Measurements from ENCODE around the gene NXPH2.

NXPH2 gene

DNA sequence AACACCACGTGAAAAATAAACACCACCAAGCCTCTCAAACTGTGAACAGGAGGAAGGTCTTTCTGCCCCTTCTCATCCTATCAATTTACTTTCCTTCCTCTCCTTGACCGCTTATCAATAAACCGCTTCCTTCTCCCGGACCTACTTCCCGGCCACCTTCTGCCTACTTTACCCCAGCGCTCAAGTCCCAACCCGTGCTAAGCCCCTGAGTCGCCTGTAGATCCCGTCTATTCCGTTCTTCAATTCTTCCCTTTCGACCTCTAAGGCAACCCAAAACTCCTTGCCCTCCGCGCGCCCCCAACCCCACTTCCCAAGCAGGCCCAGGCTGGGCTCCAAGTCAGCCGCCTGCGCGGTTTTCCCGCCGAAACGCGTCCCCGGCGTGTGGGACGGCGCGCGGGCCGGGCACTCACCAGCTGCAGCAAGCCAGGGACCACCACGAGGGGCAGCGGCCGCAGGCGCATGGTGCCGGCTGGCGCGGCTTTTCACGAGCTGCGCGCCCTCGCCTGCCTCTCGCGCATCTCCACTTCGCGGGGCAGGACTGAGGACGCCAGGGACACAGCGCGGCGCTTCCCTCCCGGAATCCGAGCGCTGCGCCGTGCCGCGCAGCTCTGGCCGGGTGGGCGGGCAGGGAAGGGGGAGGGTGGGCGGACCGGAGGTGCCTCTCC, at the start of gene NXPH2:
TSS of gene NXPH2 (minus strand) at position 610 of the 665 bp plus-strand sequence. CDS start at position 461, 149 bp downstream.
- peak; percentile 83 for DNase-seq

DNA sequence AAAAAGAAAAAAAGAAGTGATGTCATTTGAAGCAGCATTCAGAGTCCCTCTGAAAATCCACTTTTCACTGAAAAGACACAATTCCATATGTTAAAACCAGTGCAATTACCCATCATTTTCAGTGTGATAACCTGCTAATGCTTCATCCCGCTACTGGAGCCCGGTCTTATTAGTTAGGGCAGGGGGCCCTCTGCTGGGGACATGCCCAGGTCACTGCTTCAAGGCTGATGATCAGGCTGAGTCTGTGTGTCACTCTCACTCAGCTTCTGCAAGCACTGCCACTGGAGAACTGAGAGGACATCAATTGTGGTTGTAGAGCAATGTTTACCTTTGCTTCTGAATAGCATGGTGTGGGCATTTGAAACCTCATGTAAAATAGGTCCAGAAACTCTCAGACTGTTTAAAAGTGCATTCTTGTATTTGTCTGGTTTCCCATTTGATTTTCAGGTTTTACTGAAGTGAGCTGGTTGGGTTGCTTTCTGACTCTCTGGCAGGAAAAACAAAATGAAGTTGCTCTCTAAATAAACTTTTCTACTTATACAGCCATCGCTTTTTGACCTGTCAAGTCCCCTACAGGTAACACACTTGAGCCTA, 49.2 kb upstream of the NXPH2 start:
- DNase-seq, result peak; percentile 80

DNA sequence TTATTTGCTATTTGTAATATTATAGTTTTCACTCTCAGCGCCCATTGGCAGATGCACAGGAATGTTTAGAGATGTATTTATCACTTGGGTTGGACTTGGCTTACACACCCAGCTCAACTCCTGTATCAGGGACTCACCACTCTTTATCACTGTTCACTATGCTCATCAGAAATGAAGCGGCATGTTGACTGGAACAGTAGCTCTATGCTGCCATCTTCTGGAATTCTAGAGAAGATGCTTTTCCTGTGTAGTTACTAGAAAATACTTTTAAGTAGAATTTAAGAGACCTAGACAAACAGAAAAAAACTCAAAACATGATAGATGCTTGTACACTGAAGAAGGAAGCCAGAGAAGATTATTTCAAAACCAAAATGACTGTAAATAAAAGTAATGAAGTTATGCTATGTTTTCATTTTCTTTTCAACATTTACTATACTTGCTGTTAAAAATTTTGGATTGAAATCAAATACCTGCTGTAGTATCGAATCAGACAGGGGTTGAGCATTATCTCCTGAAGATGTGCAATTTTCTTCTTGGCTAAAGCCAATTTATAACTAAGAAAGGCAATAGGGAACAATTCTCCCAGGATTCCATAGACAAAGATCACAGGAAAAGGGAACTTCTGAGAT, 47.4 kb upstream of the NXPH2 start:
- DNase-seq, result peak; percentile 83

DNA sequence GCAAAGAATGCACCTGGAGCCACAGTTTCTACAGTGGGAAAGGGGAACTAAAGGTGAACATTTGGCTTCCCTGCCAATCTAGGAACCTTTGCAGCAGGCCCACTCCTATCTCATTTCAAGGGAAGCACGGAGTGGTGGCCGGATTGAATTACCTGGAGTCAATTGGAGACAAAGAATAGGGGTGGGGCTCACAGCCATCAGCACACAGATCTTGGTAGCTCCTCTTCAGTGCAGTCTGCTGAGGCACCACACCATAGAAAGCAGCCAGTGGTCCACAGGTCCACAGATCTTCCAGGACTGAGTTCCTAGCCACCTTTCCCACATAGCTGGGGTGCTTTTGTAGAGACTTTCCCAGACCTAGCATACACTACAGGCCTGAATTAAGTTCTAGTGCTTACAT, 43.5 kb upstream of the NXPH2 start:
- no peak for DNase-seq

DNA sequence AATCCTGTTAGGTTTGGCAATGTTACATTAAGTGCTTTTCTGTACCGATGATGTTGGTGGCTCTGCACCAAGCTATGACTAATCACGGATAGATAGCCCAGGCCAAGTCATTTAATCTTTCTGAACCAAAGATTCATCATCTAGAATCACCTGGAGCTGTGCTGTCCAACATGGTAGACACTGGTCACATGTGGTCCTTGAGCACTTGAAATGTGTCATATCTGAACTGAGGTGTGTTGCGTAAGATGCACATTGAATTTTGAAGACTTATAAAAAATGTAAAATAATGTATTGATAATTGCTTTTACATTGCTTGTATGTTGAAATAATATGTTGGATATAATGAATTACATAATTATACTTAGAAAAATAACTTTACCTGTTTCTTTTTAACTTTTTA, 39.8 kb upstream of the NXPH2 start:
- DNase-seq, result no peak

DNA sequence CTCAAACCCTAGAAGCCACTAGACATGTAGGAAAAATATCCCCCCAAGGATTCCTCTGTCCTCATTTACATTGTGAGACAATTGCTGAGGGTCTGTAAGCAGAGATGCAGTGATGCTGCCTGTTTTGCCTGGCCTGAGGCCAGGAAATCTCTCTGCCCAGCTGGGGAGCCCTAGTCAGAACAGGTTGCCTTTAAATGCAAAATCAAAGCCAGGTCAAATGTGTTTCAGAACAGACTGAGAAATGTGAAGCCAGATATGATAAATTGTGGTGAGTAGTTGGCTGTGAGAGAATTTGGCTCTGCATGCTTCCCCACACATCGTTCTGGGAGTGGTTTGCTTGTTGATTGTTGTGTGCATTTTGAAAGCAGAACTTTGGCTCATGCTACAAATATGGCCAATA, 38.4 kb upstream of the NXPH2 start:
- DNase-seq, result no peak

DNA sequence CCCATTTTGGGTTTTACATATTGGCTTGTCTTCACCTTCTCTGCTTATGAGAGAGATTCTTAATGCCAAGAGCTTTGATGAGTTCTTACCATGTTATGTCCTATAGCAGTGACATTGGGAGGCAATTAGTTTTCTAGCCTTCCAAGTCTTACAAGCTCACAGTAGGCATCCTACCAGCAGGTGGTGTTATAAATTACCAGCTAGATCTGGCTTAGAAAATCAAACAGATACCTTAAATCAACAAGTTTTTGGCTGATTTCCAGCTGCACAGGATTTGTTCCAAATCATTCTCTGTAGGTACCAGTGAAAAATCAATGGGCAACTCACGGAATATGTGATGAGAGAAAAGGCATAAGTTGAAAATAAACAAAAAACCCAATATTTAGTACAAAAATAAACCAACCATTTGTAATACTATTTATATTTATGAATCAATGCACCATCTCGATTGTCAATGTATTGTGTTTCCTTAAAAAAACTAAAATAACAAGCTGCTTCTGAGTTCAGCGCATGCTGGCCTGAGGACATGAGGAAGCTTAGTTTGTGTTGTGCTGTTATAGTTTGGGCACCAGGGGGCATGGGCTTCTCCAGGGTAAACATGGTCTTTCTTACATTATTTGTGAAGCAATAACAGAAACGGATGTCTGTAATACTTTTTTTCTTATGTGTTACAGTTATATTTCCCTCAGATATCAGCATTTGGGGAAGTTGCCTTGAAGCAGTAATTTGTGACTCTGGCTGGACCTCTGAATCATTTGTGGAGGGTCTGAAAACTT, 34.1 kb upstream of the NXPH2 start:
- DNase-seq, result no peak

DNA sequence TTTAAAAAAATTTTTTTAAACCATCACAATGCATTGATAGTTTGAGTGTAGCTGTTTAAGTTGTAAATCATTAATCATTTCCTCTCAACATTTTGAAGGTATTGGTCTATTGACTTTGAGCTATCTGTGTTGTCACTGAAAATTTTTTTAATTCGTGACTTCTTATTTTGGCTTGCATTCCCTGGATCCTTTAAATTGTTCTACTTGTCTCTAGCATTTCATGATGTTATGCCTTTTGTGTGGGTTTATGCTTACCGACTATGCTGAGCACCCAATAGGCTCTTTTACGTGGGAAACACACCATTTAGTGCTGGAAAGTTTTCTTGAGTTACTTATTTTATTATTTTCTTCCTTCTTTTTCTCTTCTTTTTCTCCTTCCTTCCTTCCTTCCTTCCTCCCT, 31.2 kb upstream of the NXPH2 start:
- no peak for DNase-seq

DNA sequence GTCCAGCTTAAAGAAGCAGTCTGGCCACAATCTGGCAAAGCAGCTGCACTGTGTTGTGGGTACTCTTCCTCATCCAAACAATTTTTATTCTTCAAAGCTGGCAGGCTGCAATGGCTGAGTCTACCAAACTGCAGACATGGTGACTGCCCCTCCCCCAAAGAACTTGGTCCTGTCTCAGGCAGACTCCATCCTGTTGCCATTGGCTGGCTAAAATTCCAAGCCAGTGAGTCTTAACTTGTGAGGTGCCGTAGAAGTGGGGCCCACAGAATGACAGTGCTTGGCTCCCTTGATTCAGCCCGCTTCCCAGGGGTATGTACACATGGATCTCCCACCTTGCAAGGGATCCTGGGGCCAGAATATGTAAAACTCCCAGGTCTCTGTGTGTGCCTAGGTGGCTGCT, 14.5 kb upstream of the NXPH2 start:
- DNase-seq, result no peak

DNA sequence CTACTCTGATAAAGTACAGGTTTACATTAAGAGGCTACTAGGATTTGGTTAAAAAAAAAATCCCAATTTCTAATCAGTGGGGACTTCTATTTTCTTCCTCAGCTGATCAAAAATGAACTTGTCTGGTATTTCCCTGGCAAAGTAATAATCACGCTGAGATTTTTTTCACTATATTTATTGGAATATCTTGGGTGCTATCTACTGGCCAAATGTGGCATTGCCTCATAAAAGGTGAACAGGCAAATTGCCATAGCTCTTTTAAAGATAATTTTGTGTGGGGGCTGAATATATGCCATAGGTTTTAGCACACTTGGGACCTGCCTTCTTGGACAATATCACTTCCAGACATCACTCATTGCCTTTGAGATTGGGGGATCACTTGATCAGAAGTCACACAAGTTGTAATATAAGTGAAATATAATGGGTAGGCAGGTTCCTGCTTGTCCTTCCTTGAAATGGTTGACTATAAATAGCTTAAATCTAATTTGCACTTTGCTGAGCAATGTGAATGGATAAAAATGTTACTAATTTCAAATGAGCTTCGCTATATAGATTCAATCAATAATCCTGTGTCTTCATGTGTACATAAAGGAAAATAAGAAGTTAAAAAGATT, 7.0 kb upstream of the NXPH2 start:
- DNase-seq, result peak; percentile 86

DNA sequence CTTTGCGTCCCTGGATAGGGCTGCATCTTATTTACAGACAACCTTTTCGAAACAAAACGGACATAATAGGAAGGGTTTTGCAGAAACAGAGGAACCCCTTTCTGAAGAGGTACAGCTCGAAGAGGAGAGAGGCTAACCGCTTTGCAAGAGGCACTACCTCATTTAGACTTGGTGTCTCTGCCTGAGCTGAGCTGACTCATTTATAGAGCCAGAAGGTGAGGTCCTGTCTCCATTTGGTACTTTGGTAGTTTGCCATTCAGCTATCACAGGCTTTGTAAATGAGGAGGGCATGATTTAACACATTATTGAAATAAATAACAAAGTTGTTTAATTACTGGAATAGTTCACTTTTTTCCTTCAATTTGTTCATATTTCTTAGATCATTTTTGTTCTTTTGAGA, 2.2 kb upstream of the NXPH2 start:
- DNase-seq, result no peak

DNA sequence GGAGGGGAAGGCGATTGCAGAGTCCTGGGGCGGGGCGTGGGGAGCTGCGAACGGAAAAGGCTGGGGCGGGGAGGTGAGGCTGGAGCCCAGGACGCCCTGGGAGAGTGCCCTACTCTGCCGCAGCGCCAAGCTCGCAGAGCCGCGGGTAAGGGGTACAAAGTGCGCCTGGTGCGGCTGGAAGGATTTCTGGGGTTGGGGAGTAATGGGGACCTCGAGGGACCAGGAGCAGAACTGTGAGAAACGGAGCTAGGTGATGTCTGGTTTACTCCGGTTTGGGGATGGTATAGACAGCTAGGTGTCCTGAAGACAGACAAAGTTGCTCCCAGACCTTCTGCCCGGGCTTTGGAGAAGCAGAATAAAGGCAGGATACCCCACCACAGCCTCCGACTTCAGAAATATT, 718 bp upstream of the NXPH2 start:
- no peak for DNase-seq

DNA sequence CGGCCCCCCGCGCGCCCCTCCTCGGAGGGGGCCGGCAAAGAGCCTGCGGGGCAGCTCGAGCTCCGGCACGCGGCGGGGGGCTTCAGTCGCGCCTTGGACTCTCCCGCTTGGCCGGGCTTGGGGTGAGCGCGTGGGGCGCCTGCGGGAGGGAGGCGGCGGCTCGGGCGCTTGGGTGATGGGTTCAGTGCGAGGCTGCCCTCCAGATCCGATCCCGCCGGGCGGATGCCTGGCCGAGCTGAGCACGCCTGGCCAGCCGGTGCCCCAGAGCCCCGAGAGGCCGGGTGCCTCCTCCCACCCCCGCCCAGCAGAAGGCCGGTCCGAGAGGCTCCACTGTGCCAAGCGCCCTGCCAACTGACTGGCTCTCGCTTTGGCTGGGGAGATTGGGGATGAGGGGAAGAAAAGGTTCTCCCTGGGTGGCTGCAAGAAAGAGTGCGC, 273 bp upstream of the NXPH2 start:
- peak; percentile 61 for DNase-seq

DNA sequence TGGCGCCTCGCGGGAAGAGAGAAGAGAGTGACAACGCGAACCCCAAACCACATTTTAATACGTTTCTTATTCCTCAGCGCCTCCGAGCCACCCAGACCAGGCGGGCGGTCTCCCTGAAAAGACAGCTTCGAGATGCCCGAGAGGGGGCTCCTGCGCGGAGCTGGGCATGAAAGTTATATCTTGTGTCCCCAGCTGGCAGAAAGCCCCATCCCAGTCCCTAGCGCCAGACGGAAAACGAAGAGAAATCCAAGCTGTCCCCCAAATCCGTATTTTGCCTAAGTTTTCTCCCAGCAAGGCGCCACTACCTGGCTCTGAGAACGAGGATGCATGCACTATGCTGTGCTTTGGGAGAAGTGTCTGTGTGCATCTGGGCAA, 797 bp downstream of the NXPH2 start:
- DNase-seq, result peak; percentile 56

DNA sequence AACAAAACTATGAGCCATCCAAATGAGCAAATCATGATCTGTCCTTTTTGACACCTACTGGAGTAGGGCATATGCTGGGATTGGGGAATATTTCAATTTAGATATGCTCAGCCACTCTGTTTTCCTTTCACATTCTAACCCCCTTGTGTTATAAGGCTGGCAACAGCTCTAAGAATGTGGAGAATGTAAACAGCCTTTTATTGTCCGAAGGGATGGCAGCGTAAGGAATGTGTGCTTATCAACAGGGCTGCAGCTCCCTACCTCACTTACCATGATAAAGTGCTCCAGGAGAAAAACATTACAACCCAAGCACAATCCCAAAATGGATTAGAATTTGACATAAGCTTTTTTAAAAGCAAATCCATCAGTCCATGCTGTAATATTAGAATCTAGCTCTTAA, 2.2 kb downstream of the NXPH2 start:
- peak; percentile 59 for DNase-seq

DNA sequence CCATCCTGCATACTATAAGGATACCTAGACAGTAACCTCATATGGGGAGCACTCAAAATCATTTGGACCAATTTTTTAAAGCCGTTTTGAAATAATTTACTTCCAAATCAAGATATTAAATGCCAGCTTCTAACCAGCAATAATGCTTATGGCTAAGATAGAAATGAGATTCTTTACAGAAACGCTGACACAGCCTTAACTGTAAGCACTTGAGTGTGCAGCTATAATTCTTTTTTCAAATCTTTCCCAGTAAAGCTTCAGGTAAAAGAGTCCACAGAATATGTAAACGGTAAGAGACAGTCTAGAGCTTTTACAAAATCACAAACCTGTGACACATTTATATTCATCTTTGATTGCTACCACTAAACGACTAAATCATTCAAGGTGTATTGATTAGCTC, 4.5 kb downstream of the NXPH2 start:
- no peak for DNase-seq

DNA sequence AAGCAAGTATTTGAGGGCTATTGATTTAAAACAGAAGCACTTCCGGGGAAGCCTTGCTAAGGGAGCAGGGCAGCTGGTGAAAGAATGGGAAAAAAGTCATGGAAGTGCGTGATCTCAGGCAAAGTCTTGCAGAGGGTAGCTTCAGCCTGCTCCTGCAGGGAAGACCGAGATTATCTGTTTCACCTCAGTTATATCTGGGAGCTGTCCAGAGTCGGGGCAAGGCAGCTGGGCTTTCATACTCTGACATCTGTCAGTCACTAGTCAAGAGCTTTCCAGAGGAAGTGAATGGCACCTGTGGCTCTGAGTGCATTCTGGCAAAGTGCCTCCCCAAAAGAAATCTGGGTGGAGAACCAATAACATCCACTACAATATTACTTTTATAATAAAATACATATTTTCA, 8.7 kb downstream of the NXPH2 start:
- DNase-seq, result no peak

DNA sequence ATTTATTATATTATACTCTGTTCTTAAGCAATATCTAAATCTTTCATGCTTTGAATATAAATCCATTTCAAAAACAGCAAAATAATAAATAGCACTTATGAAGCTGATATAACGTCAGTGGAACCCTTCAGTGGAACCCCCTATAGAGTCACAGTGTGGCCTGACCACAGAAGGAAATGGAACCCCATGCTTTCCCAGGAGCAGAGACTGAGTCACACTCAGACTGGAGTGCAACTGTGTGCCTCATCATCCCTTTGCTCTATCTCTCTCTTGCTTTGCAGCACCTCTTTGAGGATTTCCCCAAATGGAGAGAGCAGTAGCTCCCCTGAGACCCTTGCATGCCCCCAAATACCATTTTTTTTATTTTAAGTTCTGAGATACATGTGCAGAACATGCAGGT, 13.1 kb downstream of the NXPH2 start:
- DNase-seq, result no peak

DNA sequence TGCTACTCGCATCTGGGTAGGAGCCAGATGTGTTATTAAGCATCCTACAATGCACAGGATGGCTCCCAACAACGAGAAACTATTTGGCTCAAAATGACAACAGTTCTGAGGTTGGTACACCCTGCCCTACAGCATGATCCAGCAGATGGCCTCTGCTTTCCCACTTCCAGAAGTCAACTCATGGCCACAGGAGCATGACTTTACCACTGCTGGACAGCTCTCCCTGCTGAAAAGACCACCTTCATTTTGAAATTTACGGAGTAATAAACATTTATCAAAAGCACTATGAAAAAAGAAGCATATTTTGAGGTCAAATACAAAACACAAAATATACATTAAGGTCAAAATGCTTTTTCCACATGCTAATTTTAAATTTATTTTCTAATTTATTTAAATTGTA, 13.7 kb downstream of the NXPH2 start:
- no peak for DNase-seq

DNA sequence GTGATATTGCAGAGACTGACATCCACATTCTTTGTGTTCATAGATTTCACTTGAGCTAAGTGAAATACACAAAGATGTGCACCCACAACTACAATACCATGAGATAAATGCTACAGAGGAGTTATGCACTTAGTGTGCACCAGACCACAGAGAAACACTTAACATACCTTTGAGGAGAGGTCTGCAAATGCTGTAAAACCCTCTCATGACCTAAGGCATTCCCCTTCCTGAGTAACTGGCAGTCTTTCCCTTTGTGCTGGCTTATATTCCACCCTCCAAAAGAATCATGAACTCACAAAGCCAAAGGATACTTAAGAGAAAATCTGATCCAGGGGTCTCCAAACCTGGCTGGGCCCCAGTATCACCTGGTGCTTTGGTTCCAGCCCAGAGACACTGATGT, 16.2 kb downstream of the NXPH2 start:
- DNase-seq, result no peak

DNA sequence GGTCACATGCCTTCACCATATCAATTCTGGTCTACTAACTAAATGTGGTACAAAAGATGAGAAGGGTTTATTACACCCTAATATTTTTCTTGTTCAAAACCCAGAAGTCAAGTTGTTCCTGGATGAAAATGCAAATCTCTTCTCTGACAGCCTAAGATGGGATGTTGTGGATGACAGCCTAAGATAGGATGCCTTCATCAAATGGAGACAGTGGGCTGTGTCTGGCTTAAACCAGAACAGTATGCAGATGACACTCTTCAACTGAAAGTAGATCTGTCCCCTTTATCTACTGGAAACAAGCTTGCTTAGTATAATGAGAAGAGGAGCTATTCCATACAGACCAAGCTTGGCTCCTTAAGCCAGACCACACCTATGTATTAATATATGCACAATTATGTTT, 17.7 kb downstream of the NXPH2 start:
- DNase-seq, result no peak

DNA sequence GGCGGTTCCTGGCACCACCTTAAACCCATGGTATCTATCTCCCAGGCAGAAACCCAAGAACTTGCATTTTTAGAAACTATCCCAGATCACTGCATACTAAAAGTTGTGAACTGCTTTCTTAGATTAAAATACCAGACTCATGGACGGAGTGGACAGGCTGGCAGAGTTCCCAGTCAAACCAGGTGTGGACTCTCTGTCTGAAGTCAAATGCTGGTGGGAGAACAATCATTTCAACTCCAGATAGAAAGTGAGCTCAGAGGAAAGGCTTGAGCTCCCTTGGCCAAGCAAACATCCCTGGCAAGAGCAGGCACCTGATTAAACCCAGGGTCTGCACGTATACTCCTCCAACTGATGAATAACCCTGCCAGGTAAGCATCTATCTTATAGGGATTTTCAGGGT, 19.5 kb downstream of the NXPH2 start:
- DNase-seq, result no peak

DNA sequence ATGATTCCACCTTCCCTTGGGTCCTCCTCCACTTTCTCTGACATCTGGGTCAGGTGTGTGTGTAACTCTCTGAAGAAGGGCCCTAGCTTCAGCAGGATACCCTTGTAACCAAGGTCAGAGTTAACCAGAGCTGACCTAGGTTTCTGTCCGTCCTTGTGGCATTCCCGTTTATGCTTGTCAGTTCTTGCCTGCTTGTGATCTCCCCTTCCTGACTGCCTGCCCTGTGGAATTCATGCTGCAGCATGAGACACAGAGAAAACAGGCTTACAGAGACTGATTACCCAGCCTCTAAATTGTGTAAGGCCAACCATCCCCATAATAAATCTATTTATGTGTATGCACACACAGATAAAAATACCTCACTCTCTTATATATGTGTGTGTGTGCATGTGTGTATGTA, 22.8 kb downstream of the NXPH2 start:
- DNase-seq, result no peak

Data from eye (tissue), 1 donor.